Measurements from ENCODE around the gene FASTKD2.

Gene FASTKD2

DNA sequence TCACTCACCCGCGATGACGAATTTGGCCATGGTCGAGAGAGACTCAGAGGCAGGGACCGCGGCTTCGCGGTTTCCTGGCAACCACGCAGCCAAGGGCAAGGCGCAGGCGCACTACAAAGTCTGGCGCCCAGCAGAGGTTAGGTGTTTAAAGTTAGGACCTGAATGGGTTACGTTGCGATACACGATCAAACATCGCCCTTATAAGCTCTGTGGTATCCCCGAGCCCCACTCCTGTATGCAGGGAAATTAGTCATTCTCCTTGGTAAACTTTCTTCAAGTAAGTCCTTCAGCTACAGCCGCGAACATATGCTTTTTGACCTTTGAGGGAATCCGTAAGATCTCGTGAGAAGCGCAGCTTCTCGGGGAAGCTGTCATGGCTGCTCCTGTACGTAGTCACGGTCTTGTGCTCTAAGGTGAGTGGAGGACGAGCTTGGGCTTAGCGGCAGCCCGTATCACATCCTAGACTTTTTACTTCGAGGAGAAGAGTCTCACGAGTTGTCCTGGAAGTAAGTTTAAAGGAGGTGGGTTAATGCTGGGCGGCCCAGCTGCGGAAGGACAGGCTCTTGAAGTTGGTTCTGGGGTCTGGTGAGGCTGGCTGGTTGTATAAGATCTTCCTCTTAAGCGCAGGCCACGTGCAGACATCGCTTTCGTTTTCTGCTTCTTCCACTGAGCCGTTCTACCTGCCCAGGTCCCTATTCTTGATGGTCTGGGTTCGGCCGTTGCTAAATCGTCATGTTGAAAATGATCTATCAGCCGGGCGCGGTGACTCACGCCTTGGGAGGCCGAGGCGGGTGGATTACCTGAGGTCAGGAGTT, at the start of gene FASTKD2, which contains the start of gene MDH1B:
TSS of gene FASTKD2 (plus strand) at position 365 of the 815 bp plus-strand sequence. CDS start 1,088 bp downstream, outside the sequence.
TSS of gene MDH1B (minus strand) at position 87 of the 815 bp plus-strand sequence. CDS start at position 30, 57 bp downstream.
- peak within 1 kb of the TSS; percentile 90 for H3K9ac ChIP-seq (ENCODE audit: low read length)

DNA sequence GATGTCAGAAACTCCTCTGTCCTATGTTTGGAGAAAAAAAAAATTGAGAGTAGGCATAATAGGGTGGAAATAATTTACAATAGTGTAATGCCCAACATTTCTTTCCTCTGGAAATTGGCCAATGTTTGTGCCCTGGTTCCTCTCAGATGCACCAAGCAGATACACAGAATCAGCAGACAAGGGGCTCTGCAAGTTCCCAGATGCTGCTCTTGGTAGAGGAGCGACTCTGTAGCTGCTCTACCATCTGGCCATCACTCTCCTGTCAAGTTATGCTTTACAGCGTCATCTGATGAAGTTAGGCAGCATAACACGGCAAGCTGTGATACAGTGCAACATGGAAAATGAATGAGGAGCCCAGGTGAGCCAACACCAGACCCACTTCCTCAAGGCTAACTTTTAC, 48.8 kb upstream of the FASTKD2 start:
- H3K4me2 ChIP-seq (ENCODE audit: low read length), result no peak overlapping the region
- H2AFZ ChIP-seq (ENCODE audit: low read depth, low read length), result no peak overlapping the region
- H3K79me2 ChIP-seq (ENCODE audit: low read length), result no peaks in the 10 kb centered on the region

More for the DNA sequence above, at the start of gene FASTKD2, which contains the start of gene MDH1B:
- H3K9me3 ChIP-seq (ENCODE audit: insufficient read depth, low read length), result no peaks in the 10 kb centered on the region
- peak within 1 kb of the TSS; percentile 74 for H3K27ac ChIP-seq (ENCODE audit: low read length)
- no peaks in the 10 kb centered on the region for H4K20me1 ChIP-seq (ENCODE audit: insufficient read depth, low read length)
- peaks cover 19% of the 10 kb centered on the region for H3K4me1 ChIP-seq (ENCODE audit: low read length)
- peaks cover 13% of the 10 kb centered on the region; the same call in 1 of the 2 replicates for H3K27me3 ChIP-seq (ENCODE audit: low read depth, low read length)
- H3K36me3 ChIP-seq (replicated peaks; ENCODE audit: low read depth, low read length), result peaks cover 17% of the 10 kb centered on the region
- H3K4me2 ChIP-seq (ENCODE audit: low read length), result peak within 1 kb of the TSS; percentile 91
- peak within 1 kb of the TSS; percentile 100 for H2AFZ ChIP-seq (ENCODE audit: low read depth, low read length)
- H3K79me2 ChIP-seq (ENCODE audit: low read length), result peaks cover 34% of the 10 kb centered on the region
- TF ChIP-seq, protein P1, sequence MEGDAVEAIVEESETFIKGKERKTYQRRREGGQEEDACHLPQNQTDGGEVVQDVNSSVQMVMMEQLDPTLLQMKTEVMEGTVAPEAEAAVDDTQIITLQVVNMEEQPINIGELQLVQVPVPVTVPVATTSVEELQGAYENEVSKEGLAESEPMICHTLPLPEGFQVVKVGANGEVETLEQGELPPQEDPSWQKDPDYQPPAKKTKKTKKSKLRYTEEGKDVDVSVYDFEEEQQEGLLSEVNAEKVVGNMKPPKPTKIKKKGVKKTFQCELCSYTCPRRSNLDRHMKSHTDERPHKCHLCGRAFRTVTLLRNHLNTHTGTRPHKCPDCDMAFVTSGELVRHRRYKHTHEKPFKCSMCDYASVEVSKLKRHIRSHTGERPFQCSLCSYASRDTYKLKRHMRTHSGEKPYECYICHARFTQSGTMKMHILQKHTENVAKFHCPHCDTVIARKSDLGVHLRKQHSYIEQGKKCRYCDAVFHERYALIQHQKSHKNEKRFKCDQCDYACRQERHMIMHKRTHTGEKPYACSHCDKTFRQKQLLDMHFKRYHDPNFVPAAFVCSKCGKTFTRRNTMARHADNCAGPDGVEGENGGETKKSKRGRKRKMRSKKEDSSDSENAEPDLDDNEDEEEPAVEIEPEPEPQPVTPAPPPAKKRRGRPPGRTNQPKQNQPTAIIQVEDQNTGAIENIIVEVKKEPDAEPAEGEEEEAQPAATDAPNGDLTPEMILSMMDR (IDR thresholded peaks at IDR 0.05; ENCODE audit: low read depth, low read length), result no peak
- no peak for TF ChIP-seq EZH2phosphoT487 (IDR thresholded peaks at IDR 0.05; ENCODE audit: low read depth)
- H3K4me3 ChIP-seq (ENCODE audit: low read length), result peak within 1 kb of the TSS; percentile 99

DNA sequence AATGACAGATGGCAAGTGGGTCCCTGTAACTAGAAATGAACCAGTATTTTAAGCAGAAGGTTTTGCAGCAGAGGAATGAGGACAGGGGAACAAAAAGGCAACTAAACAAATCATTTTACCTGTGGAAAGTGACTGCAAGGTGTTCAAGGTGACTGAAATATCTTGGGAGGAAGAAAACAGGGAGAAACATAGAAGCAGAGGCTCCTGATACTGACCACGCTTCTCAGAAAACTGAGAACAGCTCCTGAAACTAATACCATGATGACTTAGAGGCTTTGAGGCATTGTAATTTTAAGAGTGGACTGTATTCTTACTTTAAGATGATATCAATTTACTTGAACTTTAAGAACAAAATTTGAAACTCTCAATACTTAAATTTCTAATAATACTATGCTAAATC, 47.1 kb upstream of the FASTKD2 start, which contains the start of gene DYTN:
TSS of gene DYTN (minus strand) at position 101 of the 400 bp plus-strand sequence. CDS start 117 bp downstream, outside the sequence.
- Histone ChIP-seq H3K9ac (ENCODE audit: low read length) (no peak within 1 kb of the TSS), H3K4me2 (ENCODE audit: low read length) (no peak within 1 kb of the TSS), H3K27me3 (ENCODE audit: low read depth, low read length) (peaks cover 23% of the 10 kb centered on the region), H3K36me3 (replicated peaks; ENCODE audit: low read depth, low read length) (no peaks in the 10 kb centered on the region), H3K79me2 (ENCODE audit: low read length) (no peaks in the 10 kb centered on the region), H3K4me3 (ENCODE audit: low read length) (no peak within 1 kb of the TSS), H2AFZ (ENCODE audit: low read depth, low read length) (no peak within 1 kb of the TSS), H4K20me1 (ENCODE audit: insufficient read depth, low read length) (0 out of 2 replicates have a peak, but pooled peaks cover 2% of the 10 kb centered on the region), H3K4me1 (ENCODE audit: low read length) (peaks cover 28% of the 10 kb centered on the region), H3K9me3 (ENCODE audit: insufficient read depth, low read length) (no peaks in the 10 kb centered on the region), H3K27ac (ENCODE audit: low read length) (no peak within 1 kb of the TSS)
- no peak for TF ChIP-seq EZH2phosphoT487 (IDR thresholded peaks at IDR 0.05; ENCODE audit: low read depth)
- TF ChIP-seq, protein P1 (IDR thresholded peaks at IDR 0.05; ENCODE audit: low read depth, low read length), result no peak

More for the DNA sequence above, 48.8 kb upstream of the FASTKD2 start:
- no peaks in the 10 kb centered on the region for H3K36me3 ChIP-seq (replicated peaks; ENCODE audit: low read depth, low read length)
- peaks cover 28% of the 10 kb centered on the region for H3K4me1 ChIP-seq (ENCODE audit: low read length)
- H3K27me3 ChIP-seq (ENCODE audit: low read depth, low read length), result peaks cover 23% of the 10 kb centered on the region
- H3K9ac ChIP-seq (ENCODE audit: low read length), result no peak overlapping the region
- H3K9me3 ChIP-seq (ENCODE audit: insufficient read depth, low read length), result no peaks in the 10 kb centered on the region
- no peak overlapping the region for H3K27ac ChIP-seq (ENCODE audit: low read length)
- TF ChIP-seq, protein P1 (IDR thresholded peaks at IDR 0.05; ENCODE audit: low read depth, low read length), result no peak
- TF ChIP-seq EZH2phosphoT487 (IDR thresholded peaks at IDR 0.05; ENCODE audit: low read depth), result no peak
- 0 out of 2 replicates have a peak, but pooled peaks cover 2% of the 10 kb centered on the region for H4K20me1 ChIP-seq (ENCODE audit: insufficient read depth, low read length)
- no peak overlapping the region for H3K4me3 ChIP-seq (ENCODE audit: low read length)
